IPS-20b (cell line): ENCODE results near the gene UCN2.
"Not testable (repeated sequence)": the region's sequence is repeated elsewhere in the genome, so short reads cannot be mapped to it uniquely, and the experiment has no call there.

ENCODE experiments used
- H3K27ac ChIP-seq: one replicate; pipeline ENCODE4 v1.5.1; 2013; ENCODE audit warnings: low read length
- H3K27me3 ChIP-seq: 2 replicates; pipeline ENCODE4 v1.6.1; 2013; ENCODE audit warnings: mild to moderate bottlenecking, low read length, inconsistent platforms; ENCODE audit not compliant: insufficient read depth
- H3K36me3 ChIP-seq: 2 replicates; pipeline ENCODE4 v1.6.1; 2013; ENCODE audit warnings: low read depth, mild to moderate bottlenecking, inconsistent platforms, low read length, moderate library complexity; ENCODE audit not compliant: insufficient read depth
- H3K4me1 ChIP-seq: 2 replicates; pipeline ENCODE4 v1.6.1; 2013; ENCODE audit warnings: mild to moderate bottlenecking, control low read depth, inconsistent platforms, low read length, moderate library complexity; ENCODE audit not compliant: insufficient read depth
- H3K4me3 ChIP-seq: 2 replicates; pipeline ENCODE4 v1.5.1; 2013; ENCODE audit warnings: mild to moderate bottlenecking, low read length, inconsistent platforms
- H3K9ac ChIP-seq: 2 replicates; pipeline ENCODE4 v1.6.1; 2013; ENCODE audit warnings: low read depth, mild to moderate bottlenecking, inconsistent platforms, low read length, moderate library complexity
- H3K9me3 ChIP-seq: 2 replicates; pipeline ENCODE4 v1.6.1; 2013; ENCODE audit warnings: mild to moderate bottlenecking, low read depth, low read length, inconsistent platforms; ENCODE audit not compliant: insufficient read depth

UCN2 gene

DNA sequence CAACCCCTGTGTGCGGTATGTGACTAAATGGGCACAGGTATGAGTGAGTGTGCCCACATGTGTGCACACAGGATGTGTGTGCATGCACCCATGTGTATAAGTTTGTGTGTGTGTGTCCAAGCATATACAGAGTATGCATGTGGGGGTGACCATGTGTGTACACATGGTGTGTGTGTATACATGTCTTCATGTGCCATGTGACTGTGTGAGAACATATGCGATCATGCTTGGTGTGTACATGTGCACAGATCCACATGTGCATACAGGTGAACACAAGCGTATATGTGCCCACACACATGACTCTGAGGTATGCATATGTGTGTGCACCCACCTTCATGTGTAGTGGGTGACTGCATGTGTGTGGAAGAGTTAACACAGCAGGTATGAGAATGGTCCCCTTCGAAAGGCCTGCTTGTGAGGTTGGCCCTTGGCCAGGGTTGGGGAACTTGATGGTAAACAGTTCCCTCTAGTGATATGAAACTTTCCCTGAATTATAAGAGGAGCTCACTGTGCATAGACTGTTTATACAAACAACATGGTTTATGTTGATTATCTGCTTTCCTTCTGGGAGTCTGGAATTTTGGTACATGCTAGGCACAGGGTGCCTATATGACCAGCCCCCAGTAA lies 17.3 kb downstream of the UCN2 start:
- peaks cover 29% of the 10 kb centered on the region for H3K36me3 ChIP-seq
- H3K4me1 ChIP-seq, result no peaks in the 10 kb centered on the region
- no peak overlapping the region for H3K9ac ChIP-seq
- no peak overlapping the region for H3K27ac ChIP-seq
- no peaks in the 10 kb centered on the region for H3K27me3 ChIP-seq
- no peaks in the 10 kb centered on the region for H3K9me3 ChIP-seq
- H3K4me3 ChIP-seq, result no peak overlapping the region

DNA sequence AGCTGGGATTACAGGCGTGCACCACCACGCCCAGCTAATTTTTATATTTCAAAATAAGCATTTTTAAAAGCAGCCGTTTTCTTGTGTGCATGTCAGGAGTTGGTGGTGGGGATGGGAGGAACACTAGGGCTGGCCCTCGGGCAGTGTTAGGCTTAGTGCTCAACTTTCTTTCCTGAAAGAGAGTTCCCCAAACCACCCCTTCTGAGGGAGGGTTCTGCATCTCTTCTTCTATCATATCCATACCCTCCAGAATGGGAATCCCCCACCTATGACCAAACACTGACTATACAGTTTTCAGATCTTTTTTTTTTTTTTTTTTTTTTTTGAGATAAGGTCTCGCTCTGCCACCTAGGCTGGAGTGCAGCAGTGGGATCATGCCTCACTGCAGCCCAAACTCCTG lies 19.4 kb downstream of the UCN2 start:
- H3K9ac ChIP-seq, result no peak overlapping the region
- H3K27me3 ChIP-seq, result no peaks in the 10 kb centered on the region
- no peak overlapping the region for H3K4me3 ChIP-seq
- peaks cover 29% of the 10 kb centered on the region for H3K36me3 ChIP-seq
- H3K9me3 ChIP-seq, result no peaks in the 10 kb centered on the region
- H3K4me1 ChIP-seq, result no peaks in the 10 kb centered on the region
- no peak overlapping the region for H3K27ac ChIP-seq

DNA sequence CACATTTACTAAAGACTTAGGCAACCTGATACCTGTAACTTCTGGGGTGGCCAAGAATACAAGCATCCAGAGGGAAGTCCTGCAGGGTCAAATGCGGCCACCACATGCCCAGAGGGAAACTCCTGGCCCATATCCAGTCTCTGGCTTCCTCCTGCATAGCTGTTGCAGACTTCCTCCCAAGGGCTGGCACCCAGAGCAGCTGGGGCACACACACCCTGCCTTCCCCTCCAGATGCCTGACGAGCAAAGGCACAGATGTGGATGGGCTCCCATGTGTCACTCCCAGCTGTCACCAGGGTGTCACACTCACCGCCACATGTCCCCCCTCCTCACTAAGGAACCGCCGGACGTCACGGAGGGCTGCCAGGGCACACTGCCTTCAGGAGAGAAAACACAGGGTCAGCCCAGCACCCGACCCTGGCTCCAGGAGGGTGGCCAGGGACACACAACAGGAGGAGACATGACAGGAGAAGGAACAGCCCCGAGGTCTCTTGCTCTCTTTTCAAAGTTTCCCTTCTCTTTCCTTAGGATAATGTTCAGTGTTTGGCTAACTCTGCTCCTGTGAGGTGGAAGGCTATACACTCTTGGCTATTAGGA lies 20.2 kb downstream of the UCN2 start:
- Histone ChIP-seq H3K27me3 (no peaks in the 10 kb centered on the region), H3K36me3 (peaks cover 29% of the 10 kb centered on the region), H3K27ac (no peak overlapping the region), H3K9ac (no peak overlapping the region), H3K9me3 (no peaks in the 10 kb centered on the region), H3K4me3 (no peak overlapping the region), H3K4me1 (no peaks in the 10 kb centered on the region)

DNA sequence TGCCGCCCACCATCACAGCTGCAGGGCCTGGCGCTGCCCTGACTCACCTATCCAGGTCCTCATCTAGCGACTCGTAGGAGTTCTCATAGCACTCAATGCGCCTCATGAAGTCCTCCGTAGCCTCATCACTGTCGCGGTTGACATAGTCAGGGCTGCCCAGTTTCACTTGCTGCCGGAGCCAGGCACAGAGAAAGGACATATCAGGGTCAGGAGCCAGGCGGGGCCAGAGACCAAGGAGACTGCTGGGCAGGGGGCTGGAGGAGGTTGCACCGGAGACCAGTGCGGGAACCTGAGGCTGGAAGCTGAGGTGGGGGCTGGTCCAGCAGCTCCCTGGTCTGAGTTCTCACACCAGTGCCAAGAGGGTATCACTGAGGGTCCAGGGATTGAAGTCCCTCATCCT lies 25.1 kb downstream of the UCN2 start:
- Histone ChIP-seq H3K9me3 (no peaks in the 10 kb centered on the region), H3K36me3 (peaks cover 49% of the 10 kb centered on the region), H3K27me3 (no peaks in the 10 kb centered on the region), H3K4me1 (no peaks in the 10 kb centered on the region), H3K27ac (no peak overlapping the region), H3K9ac (no peak overlapping the region), H3K4me3 (no peak overlapping the region)

DNA sequence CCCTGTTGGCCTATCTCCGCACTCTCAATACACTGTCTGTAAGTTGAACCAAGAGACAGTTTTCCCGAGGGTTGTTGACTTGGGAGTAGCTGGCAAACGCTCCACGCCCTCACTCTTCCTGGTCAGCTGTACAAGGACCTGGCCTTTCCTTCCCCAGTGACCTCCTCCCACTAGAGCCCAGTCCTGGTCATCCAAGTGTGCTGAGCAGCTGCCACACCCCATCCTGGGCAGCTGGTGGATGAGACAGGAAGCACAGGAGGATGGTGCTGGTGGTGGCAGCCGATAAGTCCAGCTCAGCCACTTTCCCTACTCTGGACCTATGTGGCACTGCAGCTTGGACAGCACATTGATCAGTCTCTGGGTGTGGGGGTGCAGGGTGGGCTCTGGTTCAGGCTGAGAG lies 26.8 kb downstream of the UCN2 start:
- Histone ChIP-seq H3K4me3 (no peak overlapping the region), H3K4me1 (no peaks in the 10 kb centered on the region), H3K27me3 (no peaks in the 10 kb centered on the region), H3K36me3 (peaks cover 53% of the 10 kb centered on the region), H3K9me3 (no peaks in the 10 kb centered on the region), H3K27ac (no peak overlapping the region), H3K9ac (no peak overlapping the region)

DNA sequence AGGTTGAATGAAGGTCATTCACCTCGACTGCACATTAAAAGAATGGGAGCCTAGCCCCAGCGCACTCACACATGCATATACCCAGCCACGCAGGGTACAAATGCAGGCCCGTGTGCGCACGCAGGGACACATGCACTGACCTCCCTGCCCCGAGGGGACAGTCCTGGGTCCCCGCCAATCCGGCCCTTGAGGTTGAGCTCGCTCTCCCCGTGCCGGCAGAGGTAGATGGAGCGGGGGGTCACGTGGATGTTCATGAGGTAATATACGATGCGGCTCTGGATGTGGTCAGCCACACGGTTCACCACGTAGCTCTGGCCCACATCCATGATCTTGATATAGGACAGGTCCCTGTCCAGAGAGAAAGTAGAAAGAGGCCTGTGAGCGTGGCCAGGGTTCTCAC lies 27.5 kb downstream of the UCN2 start:
- no peak overlapping the region for H3K4me3 ChIP-seq
- H3K36me3 ChIP-seq, result peaks cover 53% of the 10 kb centered on the region
- no peaks in the 10 kb centered on the region for H3K9me3 ChIP-seq

DNA sequence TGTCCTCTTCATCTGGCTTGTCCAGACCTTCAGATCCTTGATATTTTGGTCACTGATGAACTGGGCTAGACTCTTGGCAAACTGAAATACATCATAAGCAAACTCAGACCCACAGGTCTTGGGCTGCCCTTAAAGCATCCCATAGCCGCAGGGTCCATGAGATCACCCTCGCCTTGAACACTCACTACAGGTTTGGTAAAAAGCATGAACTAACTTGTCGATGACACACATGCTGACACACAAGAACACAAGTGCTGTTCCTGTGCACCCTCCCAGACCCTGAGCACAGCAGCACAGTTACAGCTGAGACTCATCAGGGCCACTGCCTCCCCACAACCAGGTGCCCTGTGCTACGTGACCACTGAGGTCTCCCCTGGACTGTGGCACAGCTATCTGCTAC lies 28.0 kb downstream of the UCN2 start:
- Histone ChIP-seq H3K4me1 (no peaks in the 10 kb centered on the region), H3K27ac (no peak overlapping the region)

More for the DNA sequence above, 27.5 kb downstream of the UCN2 start:
- Histone ChIP-seq H3K9ac (no peak overlapping the region), H3K27me3 (no peaks in the 10 kb centered on the region), H3K4me1 (no peaks in the 10 kb centered on the region), H3K27ac (no peak overlapping the region)

DNA sequence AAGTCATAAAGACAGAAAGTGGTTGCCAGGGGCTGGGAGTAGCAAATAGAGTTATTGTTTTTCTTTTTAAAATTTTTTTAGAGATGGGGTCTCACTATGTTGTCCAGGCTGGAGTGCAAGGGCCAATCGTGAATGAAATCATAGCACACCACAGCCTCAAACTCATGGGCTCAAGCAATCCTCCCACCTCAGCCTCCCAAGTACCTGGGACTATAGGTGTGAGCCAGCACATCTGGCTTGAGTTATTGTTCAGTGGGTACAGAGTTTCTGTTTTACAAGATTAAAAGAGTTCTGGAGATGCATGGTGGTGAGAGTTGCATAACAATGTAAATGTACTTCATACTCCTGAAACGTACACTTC lies 30.6 kb downstream of the UCN2 start:
- H3K9me3 ChIP-seq, result no peaks in the 10 kb centered on the region
- H3K4me1 ChIP-seq, result no peaks in the 10 kb centered on the region
- H3K36me3 ChIP-seq, result peaks cover 57% of the 10 kb centered on the region
- no peaks in the 10 kb centered on the region for H3K27me3 ChIP-seq
- no peak overlapping the region for H3K4me3 ChIP-seq
- H3K9ac ChIP-seq, result no peak overlapping the region
- no peak overlapping the region for H3K27ac ChIP-seq

More for the DNA sequence above, 28.0 kb downstream of the UCN2 start:
- Histone ChIP-seq H3K4me3 (no peak overlapping the region), H3K9me3 (no peaks in the 10 kb centered on the region), H3K9ac (no peak overlapping the region), H3K27me3 (no peaks in the 10 kb centered on the region), H3K36me3 (peaks cover 55% of the 10 kb centered on the region)

DNA sequence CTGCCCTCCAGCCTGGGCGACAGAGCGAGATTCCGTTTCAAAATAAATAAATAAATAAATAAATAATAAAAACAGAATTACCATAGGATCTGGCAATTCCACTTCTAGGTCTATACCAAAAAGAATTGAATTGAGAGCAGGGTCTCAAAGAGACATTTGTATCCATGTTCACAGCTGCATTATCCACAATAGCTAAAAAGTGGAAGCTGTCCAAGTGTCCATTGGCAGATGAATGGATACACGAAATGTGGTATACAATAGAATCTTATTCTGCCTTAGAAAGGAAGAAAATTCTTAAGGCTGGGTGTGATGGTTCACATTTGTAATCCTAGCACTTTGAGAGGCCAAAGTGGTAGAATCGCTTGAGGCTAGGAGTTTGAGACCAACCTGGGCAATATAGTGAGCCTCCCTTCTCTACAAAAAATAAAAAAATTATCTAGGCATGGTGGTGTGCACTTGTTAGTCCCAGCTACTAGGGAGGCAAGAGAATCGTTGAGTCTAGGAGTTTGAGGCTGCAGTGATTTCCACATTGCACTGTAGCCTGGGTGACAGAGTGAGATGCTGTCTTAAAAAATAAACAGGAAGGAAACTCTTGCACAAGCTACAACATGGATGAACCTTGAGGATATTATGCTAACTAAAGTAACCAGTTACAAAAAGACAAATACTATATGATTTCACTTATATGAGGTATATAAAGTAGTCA lies 31.2 kb downstream of the UCN2 start:
- Histone ChIP-seq H3K9ac (no peak overlapping the region), H3K4me3 (no peak overlapping the region), H3K27me3 (no peaks in the 10 kb centered on the region), H3K4me1 (no peaks in the 10 kb centered on the region), H3K27ac (no peak overlapping the region), H3K36me3 (peaks cover 55% of the 10 kb centered on the region), H3K9me3 (no peaks in the 10 kb centered on the region)

DNA sequence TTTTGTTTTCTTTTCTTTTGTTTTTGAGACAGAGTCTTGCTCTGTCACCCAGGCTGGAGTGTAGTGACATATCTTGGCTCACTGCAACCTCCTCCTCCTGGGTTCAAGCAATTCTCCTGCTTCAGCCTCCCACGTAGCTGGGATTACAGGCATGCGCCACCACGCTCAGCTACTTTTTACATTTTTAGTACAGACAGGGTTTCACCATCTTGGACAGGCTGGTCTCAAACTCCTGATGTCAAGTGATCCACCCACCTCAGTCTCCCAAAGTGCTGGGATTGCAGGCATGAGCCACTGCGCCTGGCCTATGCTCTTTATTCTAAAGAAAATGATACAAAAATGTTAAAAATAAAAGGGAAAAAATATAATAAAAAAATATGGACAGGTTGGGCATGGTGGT lies 32.9 kb downstream of the UCN2 start:
- H3K9me3 ChIP-seq, H3K4me3 ChIP-seq, H3K9ac ChIP-seq, H3K27ac ChIP-seq, H3K27me3 ChIP-seq, H3K4me1 ChIP-seq: not testable (repeated sequence)
- peaks cover 47% of the 10 kb centered on the region for H3K36me3 ChIP-seq

DNA sequence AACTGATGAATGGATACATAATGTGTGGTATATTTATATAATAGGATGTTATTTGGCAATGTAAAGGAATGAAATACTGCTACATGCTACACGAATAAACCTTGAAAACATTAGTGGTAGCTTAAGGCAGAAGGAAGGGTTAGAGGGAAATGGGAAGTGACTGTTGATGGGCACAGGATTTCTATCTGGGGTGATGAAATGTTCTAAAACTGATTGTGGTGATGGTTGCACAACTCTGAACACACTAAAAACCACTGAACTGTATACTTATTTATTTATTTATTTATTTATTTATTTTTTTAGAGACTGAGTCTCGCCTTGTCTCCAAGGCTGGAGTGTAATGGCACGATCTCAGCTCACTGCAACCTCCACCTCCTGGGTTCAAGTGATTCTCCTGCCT lies 34.8 kb downstream of the UCN2 start:
- no peak overlapping the region for H3K27ac ChIP-seq
- H3K9me3 ChIP-seq, result no peaks in the 10 kb centered on the region
- peaks cover 32% of the 10 kb centered on the region for H3K36me3 ChIP-seq
- H3K4me1 ChIP-seq, result no peaks in the 10 kb centered on the region
- no peaks in the 10 kb centered on the region for H3K27me3 ChIP-seq
- H3K4me3 ChIP-seq, result no peak overlapping the region
- no peak overlapping the region for H3K9ac ChIP-seq

DNA sequence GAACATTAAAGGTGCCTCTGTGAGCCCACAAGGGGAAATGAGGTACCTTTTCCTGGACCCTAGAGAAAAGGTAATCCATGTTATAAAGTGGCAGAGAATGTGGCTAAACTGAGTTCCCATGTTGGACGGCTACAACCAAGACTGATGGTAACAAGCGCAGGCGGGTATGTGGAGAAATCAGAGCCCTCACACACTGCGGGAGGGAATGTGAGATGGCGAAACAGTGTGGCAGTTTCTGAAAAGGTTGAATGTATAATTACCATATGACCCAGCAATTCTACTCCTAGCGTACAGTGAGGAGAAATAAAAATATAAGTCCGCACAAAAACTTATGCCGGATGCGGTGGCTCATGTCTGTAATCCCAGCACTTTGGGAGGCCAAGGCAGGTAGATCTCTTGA lies 35.5 kb downstream of the UCN2 start:
- H3K9ac ChIP-seq, result no peak overlapping the region
- H3K4me3 ChIP-seq, result no peak overlapping the region
- H3K9me3 ChIP-seq, result no peaks in the 10 kb centered on the region
- H3K36me3 ChIP-seq, result peaks cover 25% of the 10 kb centered on the region
- H3K27ac ChIP-seq, result no peak overlapping the region
- H3K4me1 ChIP-seq, result no peaks in the 10 kb centered on the region
- no peaks in the 10 kb centered on the region for H3K27me3 ChIP-seq
